H1 (cell line): Measurements from ENCODE around the gene SPEF2. TPM values are rescaled to one million over a fixed set of nuclear protein-coding genes. Genes with fewer than 3 reads are reported as not detected.

ENCODE experiments used
- CTCF ChIA-PET: fragments of 300-600 bp; sonication (Branson Sonifier 250); formaldehyde crosslinking; loops from one replicate; lab custom pipeline; 2021; ENCODE audit not compliant: partially characterized antibody; lab: Charles Lee
- POLR2A ChIA-PET: fragments of 300-600 bp; sonication (Branson Sonifier 250); formaldehyde crosslinking; loops from one replicate; lab custom pipeline; 2021; ENCODE audit warnings: inconsistent platforms; ENCODE audit not compliant: partially characterized antibody; lab: Charles Lee
- DNase-seq, 2 experiments: peaks; one replicate each; pipeline versions ENCODE4 v3.0.0 to v3.0.0-alpha.2; 2010 to 2022; ENCODE audit warnings: low spot score in 2 of 2, low read depth in 1 of 2, mixed read lengths in 1 of 2
- FAIRE-seq: peaks from 2 replicates; lab custom pipeline; 2011; peaks lifted over from hg19 to GRCh38; lab: Jason Lieb, UNC
- H2AFZ ChIP-seq: 2 replicates; pipeline ENCODE4 v1.8.1; 2012; ENCODE audit warnings: low read length, inconsistent platforms
- H2AK5ac ChIP-seq: 2 replicates; pipeline ENCODE4 v1.6.1; 2013; ENCODE audit warnings: low read depth, low read length
- H2BK120ac ChIP-seq: replicated peaks from 2 replicates; pipeline ENCODE3; 2013; ENCODE audit warnings: low read depth, low read length, inconsistent platforms
- H2BK12ac ChIP-seq: 2 replicates; pipeline ENCODE4 v1.6.1; 2013; ENCODE audit warnings: low read depth, low read length
- H2BK15ac ChIP-seq: 2 replicates; pipeline ENCODE4 v1.6.1; 2013; ENCODE audit warnings: low read length
- H2BK20ac ChIP-seq: 2 replicates; pipeline ENCODE4 v1.6.1; 2013; ENCODE audit warnings: low read length
- H2BK5ac ChIP-seq: 2 replicates; pipeline ENCODE4 v1.6.1; 2013; ENCODE audit warnings: low read depth, low read length
- H3K14ac ChIP-seq: 2 replicates; pipeline ENCODE4 v1.6.1; 2013; ENCODE audit warnings: inconsistent platforms; ENCODE audit not compliant: insufficient read length
- H3K18ac ChIP-seq: 2 replicates; pipeline ENCODE4 v1.6.1; 2013; ENCODE audit warnings: low read length; ENCODE audit errors: extremely low read depth
- H3K23ac ChIP-seq: 2 replicates; pipeline ENCODE4 v1.6.1; 2013; ENCODE audit warnings: inconsistent platforms; ENCODE audit not compliant: insufficient read length
- H3K23me2 ChIP-seq: 2 replicates; pipeline ENCODE4 v1.6.1; 2013; ENCODE audit warnings: low read depth, low read length
- H3K27ac ChIP-seq: 2 replicates; pipeline ENCODE4 v1.6.1; 2011; ENCODE audit warnings: low read depth, low read length, inconsistent platforms
- H3K27me3 ChIP-seq, 4 experiments: replicated peaks in 1 of 4; 1 replicate in 1 of 4; 2 replicates in 3 of 4; pipeline versions ENCODE4 v1.6.1 to v1.8.1; 2011 to 2013; ENCODE audit warnings: low read length in 3 of 4, mild to moderate bottlenecking in 3 of 4, inconsistent platforms in 2 of 4, mixed read lengths in 2 of 4, moderate library complexity in 1 of 4; ENCODE audit not compliant: control insufficient read depth in 3 of 4, insufficient read depth in 3 of 4; ENCODE audit errors: extremely low read depth in 1 of 4
- H3K36me3 ChIP-seq, 4 experiments: 2 replicates each; pipeline versions ENCODE4 v1.6.1 to v1.8.1; 2011 to 2013; ENCODE audit warnings: mild to moderate bottlenecking in 4 of 4, low read length in 3 of 4, moderate library complexity in 2 of 4, control low read depth in 1 of 4, inconsistent platforms in 1 of 4; ENCODE audit not compliant: insufficient read depth in 4 of 4, control insufficient read depth in 2 of 4
- H3K4ac ChIP-seq: replicated peaks from 2 replicates; pipeline ENCODE3; 2013; ENCODE audit warnings: low read length, low read depth, mixed read lengths, inconsistent platforms; ENCODE audit not compliant: insufficient read length
- H3K4me1 ChIP-seq, 4 experiments: replicated peaks in 1 of 4; 1 replicate in 1 of 4; 2 replicates in 3 of 4; pipeline versions ENCODE4 v1.6.1 to v1.8.1; 2011 to 2013; ENCODE audit warnings: low read length in 3 of 4, inconsistent platforms in 2 of 4, mixed read lengths in 1 of 4; ENCODE audit not compliant: insufficient read depth in 4 of 4, control insufficient read depth in 3 of 4
- H3K4me2 ChIP-seq, 2 experiments: 2 replicates each; pipeline versions ENCODE4 v1.6.1 to v1.8.1; 2011 to 2013; ENCODE audit warnings: low read depth in 2 of 2, low read length in 2 of 2, control low read depth in 1 of 2, inconsistent platforms in 1 of 2, mild to moderate bottlenecking in 1 of 2; ENCODE audit not compliant: insufficient read depth in 1 of 2
- H3K4me3 ChIP-seq, 4 experiments: fragments of 200-600, 300-600 bp in 1 of 4; sonication (generic), shearing (Covaris generic), sonication (Bioruptor Twin) in 1 of 4; 2 replicates each; pipeline versions ENCODE4 v1.5.1 to v1.8.1; 2011 to 2016; ENCODE audit warnings: low read length in 4 of 4, low read depth in 3 of 4, control low read depth in 2 of 4, inconsistent platforms in 2 of 4, mild to moderate bottlenecking in 2 of 4, mixed read lengths in 1 of 4, moderate library complexity in 1 of 4; ENCODE audit not compliant: insufficient read depth in 2 of 4; ENCODE audit errors: extremely low read depth in 1 of 4
- H3K56ac ChIP-seq: replicated peaks from 2 replicates; pipeline ENCODE3; 2013; ENCODE audit warnings: low read depth, mild to moderate bottlenecking, mixed read lengths, low read length, inconsistent platforms; ENCODE audit not compliant: insufficient read length
- H3K79me1 ChIP-seq: 2 replicates; pipeline ENCODE4 v1.6.1; 2013; ENCODE audit warnings: low read depth, low read length, control low read depth
- H3K79me2 ChIP-seq, 2 experiments: 2 replicates each; pipeline versions ENCODE4 v1.6.1 to v1.8.1; 2012 to 2013; ENCODE audit warnings: low read length in 2 of 2, mild to moderate bottlenecking in 2 of 2, inconsistent platforms in 1 of 2; ENCODE audit not compliant: insufficient read depth in 2 of 2, control insufficient read depth in 1 of 2
- H3K9ac ChIP-seq, 4 experiments: replicated peaks in 1 of 4; 1 replicate in 1 of 4; 2 replicates in 3 of 4; pipeline versions ENCODE4 v1.6.1 to v1.8.1; 2011 to 2013; ENCODE audit warnings: low read depth in 3 of 4, low read length in 3 of 4, control low read depth in 2 of 4, mild to moderate bottlenecking in 2 of 4, moderate library complexity in 2 of 4, inconsistent platforms in 1 of 4; ENCODE audit errors: extremely low read depth in 1 of 4
- H3K9me3 ChIP-seq, 2 experiments: 2 replicates each; pipeline versions ENCODE4 v1.6.1 to v1.8.1; 2012 to 2013; ENCODE audit warnings: mild to moderate bottlenecking in 2 of 2, moderate library complexity in 2 of 2, control low read depth in 1 of 2, inconsistent platforms in 1 of 2, low read depth in 1 of 2, low read length in 1 of 2, mixed read lengths in 1 of 2; ENCODE audit not compliant: insufficient read depth in 2 of 2
- H4K20me1 ChIP-seq, 2 experiments: replicated peaks in 1 of 2; 2 replicates each; pipeline versions ENCODE3 to v1.8.1; 2011 to 2013; ENCODE audit warnings: inconsistent platforms in 2 of 2, low read length in 2 of 2, mild to moderate bottlenecking in 1 of 2; ENCODE audit not compliant: insufficient read depth in 2 of 2, control insufficient read depth in 1 of 2
- H4K5ac ChIP-seq: 2 replicates; pipeline ENCODE4 v1.6.1; 2013; ENCODE audit warnings: low read length, low read depth, mixed read lengths, inconsistent platforms; ENCODE audit not compliant: insufficient read length
- H4K8ac ChIP-seq: 2 replicates; pipeline ENCODE4 v1.8.0; 2013; ENCODE audit warnings: mild to moderate bottlenecking, moderate library complexity, low read length, inconsistent platforms; ENCODE audit not compliant: insufficient read depth; ENCODE audit errors: extremely low read depth
- H4K91ac ChIP-seq: replicated peaks from 2 replicates; pipeline ENCODE3; 2013; ENCODE audit warnings: low read length, mixed read lengths, inconsistent platforms; ENCODE audit not compliant: insufficient read length
- BCL11A ChIP-seq, 2 experiments: IDR thresholded peaks; one replicate each; pipeline ENCODE4 v1.6.1; 2011; ENCODE audit warnings: low read depth in 2 of 2, low read length in 2 of 2, mild to moderate bottlenecking in 2 of 2
- CBX8 ChIP-seq: fragments of 300-800, 300-1000 bp; sonication (generic); IDR thresholded peaks from 2 replicates; pipeline ENCODE4 v1.7.1; 2016; ENCODE audit warnings: low read depth, low read length, borderline replicate concordance
- EP300 ChIP-seq, 2 experiments: IDR thresholded peaks; 1 replicate in 1 of 2; 2 replicates in 1 of 2; pipeline ENCODE4 v1.6.1; 2011 to 2012; ENCODE audit warnings: low read depth in 2 of 2, low read length in 2 of 2, mild to moderate bottlenecking in 2 of 2, borderline replicate concordance in 1 of 2, inconsistent platforms in 1 of 2, moderate library complexity in 1 of 2
- GABPA ChIP-seq: IDR thresholded peaks from 2 replicates; pipeline ENCODE4 v1.6.1; 2011; ENCODE audit warnings: mild to moderate bottlenecking, low read length, moderate library complexity, borderline replicate concordance; ENCODE audit not compliant: insufficient read depth
- HDAC6 ChIP-seq: IDR thresholded peaks from one replicate; pipeline ENCODE4 v1.7.1; 2012; ENCODE audit warnings: low read depth, mild to moderate bottlenecking, inconsistent platforms, low read length, moderate library complexity
- MAX ChIP-seq: IDR thresholded peaks from 2 replicates; pipeline ENCODE4 v1.6.1; 2012; ENCODE audit warnings: inconsistent platforms
- TCF12 ChIP-seq: IDR thresholded peaks from 2 replicates; pipeline ENCODE4 v1.6.1; 2011; ENCODE audit warnings: low read depth, mild to moderate bottlenecking, low read length
- polyA plus RNA-seq, 7 experiments: library from polyadenylated mRNA; depleted of rRNA in 3 of 7; stranded (reverse) in 5 of 7; unstranded in 2 of 7; fragments of >200 nt in 5 of 7; fragments of 200-250 nt in 2 of 7; gene quantifications; 1 replicate in 5 of 7; 2 replicates in 1 of 7; 4 replicates in 1 of 7; pipeline versions ENCODE4 v1.2.1 to v1.2.3, GENCODE V29; 2011 to 2013; ENCODE audit warnings: missing spikeins in 2 of 7, mixed read lengths in 2 of 7
- total RNA-seq: library from RNA; stranded (reverse); fragmentation: NEBNext Ultra II Directional; extraction: Animal tissue kit (Norgen Biotek cat#: 25700); gene quantifications from 2 replicates; pipeline ENCODE4 v1.2.1, GENCODE V29; 2021
- TF ChIP-seq, protein P1 (sequence below), 3 experiments: IDR thresholded peaks; 1 replicate in 2 of 3; 2 replicates in 1 of 3; pipeline versions ENCODE4 v1.5.1 to v1.6.1; 2011; ENCODE audit warnings: low read length in 3 of 3, mild to moderate bottlenecking in 3 of 3, inconsistent platforms in 2 of 3, low read depth in 1 of 3, moderate library complexity in 1 of 3; ENCODE audit not compliant: insufficient read depth in 1 of 3; ENCODE audit errors: control extremely low read depth in 1 of 3

The SPEF2 gene
- total and polyA plus RNA-seq, 2 of the 8 experiments (the other 6 are each of a cell fraction or from before 2014, with no cell fraction given) = 0.14 to 0.73 TPM

DNA sequence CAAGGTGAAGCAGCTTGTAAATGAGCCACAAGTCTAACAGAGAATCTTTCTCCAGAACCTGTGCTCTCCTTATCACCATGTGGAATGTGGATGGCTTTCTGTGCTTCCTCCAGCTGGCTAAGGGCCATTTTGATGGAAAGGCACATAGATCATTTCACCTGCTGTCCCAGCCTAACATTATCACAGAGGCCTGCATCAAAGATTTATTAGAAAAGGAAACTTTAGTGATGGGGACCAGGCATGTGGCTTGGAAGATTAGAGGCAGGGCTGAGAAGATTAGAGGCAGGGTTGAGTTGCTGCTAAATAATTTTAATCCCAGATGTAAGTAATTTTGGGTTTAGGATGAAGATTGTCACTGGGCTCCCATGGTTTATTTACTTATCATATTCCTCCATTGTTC, 6.3 kb downstream of the SPEF2 start:
- no peaks in the 10 kb centered on the region for H4K20me1 ChIP-seq
- H3K9ac ChIP-seq = no peak overlapping the region
- no peaks in the 10 kb centered on the region for H3K4me1 ChIP-seq
- no peak overlapping the region for H2BK5ac ChIP-seq
- H2BK15ac ChIP-seq = no peak overlapping the region
- no peak overlapping the region for H3K4ac ChIP-seq
- H2BK20ac ChIP-seq = no peak overlapping the region
- H3K4me3 ChIP-seq = no peak overlapping the region
- no peak overlapping the region for H3K23ac ChIP-seq
- no peak overlapping the region for H3K14ac ChIP-seq
- no peak overlapping the region for H4K91ac ChIP-seq
- H4K8ac ChIP-seq = no peak overlapping the region
- no peak overlapping the region for H3K4me2 ChIP-seq
- no peak overlapping the region for H4K5ac ChIP-seq
- DNase-seq = no peak
- no peak for FAIRE-seq
- H3K79me2 ChIP-seq = no peaks in the 10 kb centered on the region
- no peak overlapping the region for H3K18ac ChIP-seq
- no peaks in the 10 kb centered on the region; a peak in 1 of 8 replicates for H3K36me3 ChIP-seq
- ChIA-PET CTCF (interaction anchor here (1.2 to 1.5 kb wide), 2 partner anchors 302 to 527 kb away, joined by 3 to 4 read pairs; no protein-coding TSS in a partner anchor), POLR2A (no interaction called here)
- H3K27ac ChIP-seq = no peak overlapping the region
- no peaks in the 10 kb centered on the region for H3K23me2 ChIP-seq
- H3K79me1 ChIP-seq = no peaks in the 10 kb centered on the region
- no peak overlapping the region for H2AK5ac ChIP-seq
- H3K56ac ChIP-seq = no peak overlapping the region
- TF ChIP-seq CBX8 (no peak), TCF12 (no peak), BCL11A (IDR thresholded peaks at IDR 0.05; ENCODE audit: low read depth in 2 of 2, low read length in 2 of 2) (no peak), GABPA (no peak), MAX (no peak), EP300 (IDR thresholded peaks at IDR 0.05; ENCODE audit: borderline replicate concordance in 1 of 2, low read depth in 2 of 2, low read length in 2 of 2) (no peak), HDAC6 (no peak)
- TF ChIP-seq, protein P1, sequence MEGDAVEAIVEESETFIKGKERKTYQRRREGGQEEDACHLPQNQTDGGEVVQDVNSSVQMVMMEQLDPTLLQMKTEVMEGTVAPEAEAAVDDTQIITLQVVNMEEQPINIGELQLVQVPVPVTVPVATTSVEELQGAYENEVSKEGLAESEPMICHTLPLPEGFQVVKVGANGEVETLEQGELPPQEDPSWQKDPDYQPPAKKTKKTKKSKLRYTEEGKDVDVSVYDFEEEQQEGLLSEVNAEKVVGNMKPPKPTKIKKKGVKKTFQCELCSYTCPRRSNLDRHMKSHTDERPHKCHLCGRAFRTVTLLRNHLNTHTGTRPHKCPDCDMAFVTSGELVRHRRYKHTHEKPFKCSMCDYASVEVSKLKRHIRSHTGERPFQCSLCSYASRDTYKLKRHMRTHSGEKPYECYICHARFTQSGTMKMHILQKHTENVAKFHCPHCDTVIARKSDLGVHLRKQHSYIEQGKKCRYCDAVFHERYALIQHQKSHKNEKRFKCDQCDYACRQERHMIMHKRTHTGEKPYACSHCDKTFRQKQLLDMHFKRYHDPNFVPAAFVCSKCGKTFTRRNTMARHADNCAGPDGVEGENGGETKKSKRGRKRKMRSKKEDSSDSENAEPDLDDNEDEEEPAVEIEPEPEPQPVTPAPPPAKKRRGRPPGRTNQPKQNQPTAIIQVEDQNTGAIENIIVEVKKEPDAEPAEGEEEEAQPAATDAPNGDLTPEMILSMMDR (IDR thresholded peaks at IDR 0.05; ENCODE audit: control extremely low read depth in 1 of 3, insufficient read depth in 1 of 3, low read depth in 1 of 3, low read length in 3 of 3) = no peak
- H3K27me3 ChIP-seq = peaks cover 0 to 3% (median 2%) of the 10 kb centered on the region in 4 experiments; a peak in 4 of 7 replicates
- no peaks in the 10 kb centered on the region for H3K9me3 ChIP-seq
- no peak overlapping the region for H2AFZ ChIP-seq
- no peak overlapping the region for H2BK120ac ChIP-seq
- H2BK12ac ChIP-seq = no peak overlapping the region
